ENCODE measurements around the gene IRAK2.
"Not testable (repeated sequence)": the region's sequence is repeated elsewhere in the genome, so short reads cannot be mapped to it uniquely, and the experiment has no call there.

The IRAK2 gene

GRCh38 chr3:10164546-10165393 is at the start of gene IRAK2:
Gene IRAK2 (plus strand): TSS chr3:10164919. CDS start chr3:10164955, 36 bp downstream.
- DNase-seq, result peak; percentile 51

GRCh38 chr3:10115326-10116137 is 49.2 kb upstream of the IRAK2 start, which contains the start of gene BRK1:
Gene BRK1 (plus strand): TSS chr3:10115675. CDS start chr3:10115702, 27 bp downstream.
- DNase-seq, result peak; percentile 94

GRCh38 chr3:10116138-10116460 is 48.6 kb upstream of the IRAK2 start:
- DNase-seq, result no peak

- DNase-seq, result no peak
Observed at GRCh38 chr3:10116928-10117327, 47.8 kb upstream of the IRAK2 start.

- no peak for DNase-seq
Observed at GRCh38 chr3:10119376-10119775, 45.3 kb upstream of the IRAK2 start.

GRCh38 chr3:10121064-10121463 is 43.7 kb upstream of the IRAK2 start:
- DNase-seq, result no peak

GRCh38 chr3:10122724-10123123 is 42.0 kb upstream of the IRAK2 start:
- DNase-seq, result no peak

- not testable (repeated sequence) for DNase-seq
Observed at GRCh38 chr3:10135872-10136271, 28.8 kb upstream of the IRAK2 start.

GRCh38 chr3:10136426-10137005 is 28.2 kb upstream of the IRAK2 start:
- DNase-seq, result no peak

- no peak for DNase-seq
Observed at GRCh38 chr3:10137178-10137577, 27.5 kb upstream of the IRAK2 start.

- DNase-seq, result peak; percentile 31
Observed at GRCh38 chr3:10140996-10141546, 23.6 kb upstream of the IRAK2 start.

- no peak for DNase-seq
Observed at GRCh38 chr3:10142707-10143560, 21.8 kb upstream of the IRAK2 start.

- no peak for DNase-seq
Observed at GRCh38 chr3:10145685-10146084, 19.0 kb upstream of the IRAK2 start.

GRCh38 chr3:10149226-10149625 is 15.5 kb upstream of the IRAK2 start:
- no peak for DNase-seq

- no peak for DNase-seq
Observed at GRCh38 chr3:10150987-10151386, 13.7 kb upstream of the IRAK2 start.

- no peak for DNase-seq
Observed at GRCh38 chr3:10154335-10155122, 10.2 kb upstream of the IRAK2 start.

GRCh38 chr3:10155123-10155472 is 9.6 kb upstream of the IRAK2 start:
- DNase-seq, result no peak

- no peak for DNase-seq
Observed at GRCh38 chr3:10155658-10156057, 9.1 kb upstream of the IRAK2 start.

GRCh38 chr3:10157031-10157430 is 7.7 kb upstream of the IRAK2 start:
- DNase-seq, result no peak

GRCh38 chr3:10158555-10158954 is 6.2 kb upstream of the IRAK2 start:
- DNase-seq, result not testable (repeated sequence)

- no peak for DNase-seq
Observed at GRCh38 chr3:10160346-10160745, 4.4 kb upstream of the IRAK2 start.

GRCh38 chr3:10160925-10161324 is 3.8 kb upstream of the IRAK2 start:
- no peak for DNase-seq

Measured in NCI-H146 (cell line).